GM23248 (cell line): ENCODE data around the gene SMG9. TPM values are rescaled to one million over a fixed set of nuclear protein-coding genes. Genes with fewer than 3 reads are reported as not detected.
A peak's percentile ranks its signal among the peaks of the same experiment; 100 is the strongest.

Experiments
- DNase-seq: peaks from one replicate; pipeline ENCODE4 v3.0.0-alpha.2; 2015
- H2AFZ ChIP-seq: fragments of 200-600 bp; sonication (generic); 2 replicates; pipeline ENCODE4 v1.6.1; 2016; ENCODE audit warnings: antibody characterized with exemption
- H3F3A ChIP-seq: fragments of 200-600 bp; sonication (generic); 2 replicates; pipeline ENCODE4 v1.6.1; 2016; ENCODE audit warnings: mild to moderate bottlenecking, antibody characterized with exemption, mixed run types; ENCODE audit not compliant: insufficient read depth
- H3K27ac ChIP-seq: fragments of 200-600 bp; sonication (generic); 2 replicates; pipeline ENCODE4 v1.5.1; 2016; ENCODE audit warnings: mild to moderate bottlenecking
- H3K27me3 ChIP-seq: fragments of 200-600 bp; sonication (generic); replicated peaks from 2 replicates; pipeline ENCODE4 v1.6.1; 2016; ENCODE audit warnings: mild to moderate bottlenecking; ENCODE audit not compliant: insufficient read depth
- H3K36me3 ChIP-seq: fragments of 200-600 bp; sonication (generic); 2 replicates; pipeline ENCODE4 v1.6.1; 2016; ENCODE audit warnings: low read depth, mild to moderate bottlenecking
- H3K4me1 ChIP-seq: fragments of 200-600 bp; sonication (generic); 2 replicates; pipeline ENCODE4 v1.6.1; 2016; ENCODE audit warnings: mild to moderate bottlenecking; ENCODE audit not compliant: insufficient read depth
- H3K4me2 ChIP-seq: fragments of 200-600 bp; sonication (generic); one replicate; pipeline ENCODE4 v1.6.1; 2016; ENCODE audit warnings: mild to moderate bottlenecking; ENCODE audit not compliant: unreplicated experiment
- H3K4me3 ChIP-seq: fragments of 200-600 bp; sonication (generic); 2 replicates; pipeline ENCODE4 v1.5.1; 2016; ENCODE audit warnings: mild to moderate bottlenecking
- H3K79me2 ChIP-seq: fragments of 200-600 bp; sonication (generic); 2 replicates; pipeline ENCODE4 v1.6.1; 2016; ENCODE audit warnings: mild to moderate bottlenecking; ENCODE audit not compliant: insufficient read depth
- H3K9ac ChIP-seq: fragments of 200-600 bp; sonication (generic); 2 replicates; pipeline ENCODE4 v1.6.1; 2016; ENCODE audit warnings: mild to moderate bottlenecking
- H3K9me2 ChIP-seq: fragments of 200-600 bp; sonication (generic); 2 replicates; pipeline ENCODE4 v1.6.1; 2016; ENCODE audit warnings: mixed run types, mild to moderate bottlenecking, moderate library complexity; ENCODE audit not compliant: insufficient read depth
- H3K9me3 ChIP-seq: fragments of 200-600 bp; sonication (generic); one replicate; pipeline ENCODE4 v1.6.1; 2017; ENCODE audit warnings: low read depth
- H4K20me1 ChIP-seq: fragments of 200-600 bp; sonication (generic); 2 replicates; pipeline ENCODE4 v1.6.0; 2016; ENCODE audit not compliant: insufficient read depth
- EZH2 ChIP-seq: fragments of 200-600 bp; sonication (generic); IDR thresholded peaks from 2 replicates; pipeline ENCODE4 v1.6.1; 2018; ENCODE audit warnings: antibody characterized with exemption, mild to moderate bottlenecking; ENCODE audit not compliant: insufficient read depth, poor library complexity, severe bottlenecking
- EZH2phosphoT487 ChIP-seq: fragments of 200-600 bp; sonication (generic); IDR thresholded peaks from 2 replicates; pipeline ENCODE4 v1.6.1; 2018; ENCODE audit warnings: antibody characterized with exemption, moderate library complexity, mild to moderate bottlenecking, low read depth; ENCODE audit not compliant: insufficient read depth
- WGBS, 2 experiments: methylation state at CpG; one replicate each; pipeline ENCODE4 v1.1.6; 2015 to 2017; ENCODE audit warnings: low lambda C conversion rate in 2 of 2, low coverage in 1 of 2; ENCODE audit errors: missing lambda C conversion rate in 2 of 2; 5-methylcytosine and 5-hydroxymethylcytosine counted together
- in situ Hi-C: fragments of 300-500 bp; cut with MboI; formaldehyde crosslinking; loops from 2 replicates; pipeline ENCODE4 v1.15.0; 2020
- polyA plus RNA-seq: library from polyadenylated mRNA; unstranded; fragments of >200 nt; fragmentation: Nextera tagmentation; extraction: Ambion mirVana; gene quantifications from 2 replicates; pipeline ENCODE4 v1.2.1, GENCODE V29; 2016
- total RNA-seq: library from RNA; depleted of rRNA; stranded (reverse); fragments of >200 nt; shearing (Covaris generic); gene quantifications from 2 replicates; pipeline ENCODE4 v1.2.3, GENCODE V29; 2014

The SMG9 gene
- total and polyA plus RNA-seq, 2 experiments from 2014 or later: 13.0 to 23.2 TPM

GRCh38 chr19:43762814-43763213 is 8.1 kb upstream of the SMG9 start:
- Histone ChIP-seq H3F3A (peaks cover 56% of the 10 kb centered on the region), H3K9me2 (no peaks in the 10 kb centered on the region), H3K9me3 (no peaks in the 10 kb centered on the region), H3K27ac (peak overlapping the region; percentile 77), H3K4me2 (no peak overlapping the region), H3K79me2 (no peaks in the 10 kb centered on the region), H3K4me1 (peaks cover 72% of the 10 kb centered on the region), H3K27me3 (no peaks in the 10 kb centered on the region), H3K4me3 (no peak overlapping the region), H3K9ac (no peak overlapping the region), H2AFZ (no peak overlapping the region), H4K20me1 (no peaks in the 10 kb centered on the region), H3K36me3 (no peaks in the 10 kb centered on the region)
- TF ChIP-seq EZH2phosphoT487 (no peak), EZH2 (no peak)
- 81 to 86% methylated on average over 3 of the region's 3 CpGs for whole genome bisulfite sequencing, 2 experiments
- in situ Hi-C loops: no loop called here
- DNase-seq: no peak

DNA sequence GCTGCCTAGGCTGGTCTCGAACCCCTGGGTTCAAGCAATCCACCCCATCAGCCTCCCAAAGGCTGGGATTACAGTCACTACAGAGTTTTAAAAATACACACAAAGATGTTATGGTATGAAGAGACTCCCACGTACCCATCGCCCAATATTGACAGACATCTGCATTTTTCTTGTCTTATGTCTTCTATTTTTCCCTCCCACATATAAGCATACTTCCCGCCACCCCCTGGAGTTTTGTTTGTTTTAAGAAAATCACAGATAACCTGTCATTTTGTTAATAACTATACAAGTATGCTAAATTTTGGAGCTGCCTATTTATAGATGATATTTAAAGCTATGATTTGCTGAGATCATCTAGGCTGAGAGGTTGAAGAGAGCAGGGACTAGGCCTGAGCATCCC is 6.2 kb upstream of the SMG9 start:
- Histone ChIP-seq H3K36me3 (no peaks in the 10 kb centered on the region), H3K9ac (no peak overlapping the region), H2AFZ (no peak overlapping the region), H3K4me3 (no peak overlapping the region), H3K27me3 (no peaks in the 10 kb centered on the region), H3K4me1 (peaks cover 86% of the 10 kb centered on the region), H4K20me1 (no peaks in the 10 kb centered on the region), H3K4me2 (no peak overlapping the region), H3K9me2 (no peaks in the 10 kb centered on the region), H3F3A (peaks cover 68% of the 10 kb centered on the region), H3K79me2 (no peaks in the 10 kb centered on the region), H3K27ac (no peak overlapping the region), H3K9me3 (no peaks in the 10 kb centered on the region)
- in situ Hi-C loops: no loop called here
- DNase-seq: no peak
- 86 to 92% methylated on average over 4 of the region's 4 CpGs for WGBS, 2 experiments
- TF ChIP-seq EZH2 (no peak), EZH2phosphoT487 (no peak)

- Histone ChIP-seq H3K4me2 (peak overlapping the region; percentile 29), H3K9me2 (no peaks in the 10 kb centered on the region), H2AFZ (no peak overlapping the region), H4K20me1 (no peaks in the 10 kb centered on the region), H3K9ac (peak overlapping the region; percentile 16; the same call in 1 of the 2 replicates), H3F3A (peaks cover 61% of the 10 kb centered on the region), H3K9me3 (no peaks in the 10 kb centered on the region), H3K4me3 (no peak overlapping the region), H3K36me3 (no peaks in the 10 kb centered on the region), H3K79me2 (no peaks in the 10 kb centered on the region), H3K27me3 (no peaks in the 10 kb centered on the region), H3K27ac (peak overlapping the region; percentile 71), H3K4me1 (peaks cover 77% of the 10 kb centered on the region)
- peak; percentile 93 for DNase-seq
- 31% methylated on average over 5 of the region's 5 CpGs for WGBS, 2 experiments
- in situ Hi-C loops: no loop called here
- no peak for TF ChIP-seq EZH2phosphoT487
- TF ChIP-seq EZH2: no peak
Observed at GRCh38 chr19:43759515-43759914, 4.8 kb upstream of the SMG9 start.

- Histone ChIP-seq H3K79me2 (peaks cover 31% of the 10 kb centered on the region), H3K9me2 (no peaks in the 10 kb centered on the region), H3K4me1 (peaks cover 73% of the 10 kb centered on the region), H3K9me3 (no peaks in the 10 kb centered on the region), H3K4me3 (peak overlapping the region; percentile 87), H2AFZ (peak overlapping the region; percentile 68), H3K9ac (peak overlapping the region; percentile 95), H3F3A (peaks cover 67% of the 10 kb centered on the region), H3K4me2 (peak overlapping the region; percentile 99), H3K27me3 (no peaks in the 10 kb centered on the region), H3K36me3 (peaks cover 6% of the 10 kb centered on the region; the same call in 1 of the 2 replicates), H3K27ac (peak overlapping the region; percentile 95), H4K20me1 (no peaks in the 10 kb centered on the region)
- peak; percentile 67 for DNase-seq
- TF ChIP-seq EZH2 (no peak), EZH2phosphoT487 (no peak)
- WGBS, 2 experiments: 7% methylated on average over 28 of the region's 28 CpGs
- in situ Hi-C loops: no loop called here
Observed at GRCh38 chr19:43755256-43755801, 567 bp upstream of the SMG9 start.

DNA sequence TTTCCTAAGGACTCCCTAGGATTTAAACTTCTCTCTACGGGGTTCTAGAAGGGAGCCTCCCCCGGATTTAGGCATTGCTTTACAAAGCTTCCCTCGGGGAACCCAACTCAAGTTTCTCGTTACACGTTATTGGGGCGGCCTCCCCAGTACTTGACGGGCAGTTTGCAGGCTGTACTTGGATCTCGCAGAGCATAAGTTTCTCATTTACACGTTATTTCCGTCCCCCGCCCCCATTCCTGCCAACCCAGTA is 584 bp downstream of the SMG9 start:
- H3K9me3 ChIP-seq: no peaks in the 10 kb centered on the region
- H3K4me3 ChIP-seq: peak overlapping the region; percentile 87
- peaks cover 63% of the 10 kb centered on the region for H3K4me1 ChIP-seq
- WGBS, 2 experiments: 1 to 2% methylated on average over 11 of the region's 11 CpGs
- peak overlapping the region; percentile 95 for H3K9ac ChIP-seq
- peaks cover 15% of the 10 kb centered on the region; the same call in 1 of the 2 replicates for H3K36me3 ChIP-seq
- peak overlapping the region; percentile 95 for H3K27ac ChIP-seq
- H3K79me2 ChIP-seq: peaks cover 43% of the 10 kb centered on the region
- peak overlapping the region; percentile 49 for H2AFZ ChIP-seq
- no peak for DNase-seq
- no peaks in the 10 kb centered on the region for H4K20me1 ChIP-seq
- no peak for TF ChIP-seq EZH2
- TF ChIP-seq EZH2phosphoT487: no peak
- in situ Hi-C loops: no loop called here
- peak overlapping the region; percentile 88 for H3K4me2 ChIP-seq
- H3K27me3 ChIP-seq: no peaks in the 10 kb centered on the region
- H3K9me2 ChIP-seq: no peaks in the 10 kb centered on the region
- H3F3A ChIP-seq: peaks cover 65% of the 10 kb centered on the region
